NCI-H345 treated with DMSO at 0.1 percent for 48 hours (cell line): ENCODE data around the gene SCYGR8.
A peak's percentile ranks its signal among the peaks of the same experiment; 100 is the strongest.
"Not testable (repeated sequence)": the region's sequence is repeated elsewhere in the genome, so short reads cannot be mapped to it uniquely, and the experiment has no call there.

Experiments used
- DNase-seq: peaks from one replicate; lab custom pipeline; 2025; ENCODE audit not compliant: unreplicated experiment; lab: John Stamatoyannopoulos, UW

The SCYGR8 gene, protein sequence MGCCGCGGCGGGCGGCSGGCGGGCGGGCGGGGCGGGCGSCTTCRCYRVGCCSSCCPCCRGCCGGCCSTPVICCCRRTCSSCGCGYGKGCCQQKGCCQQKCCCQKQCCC

DNA sequence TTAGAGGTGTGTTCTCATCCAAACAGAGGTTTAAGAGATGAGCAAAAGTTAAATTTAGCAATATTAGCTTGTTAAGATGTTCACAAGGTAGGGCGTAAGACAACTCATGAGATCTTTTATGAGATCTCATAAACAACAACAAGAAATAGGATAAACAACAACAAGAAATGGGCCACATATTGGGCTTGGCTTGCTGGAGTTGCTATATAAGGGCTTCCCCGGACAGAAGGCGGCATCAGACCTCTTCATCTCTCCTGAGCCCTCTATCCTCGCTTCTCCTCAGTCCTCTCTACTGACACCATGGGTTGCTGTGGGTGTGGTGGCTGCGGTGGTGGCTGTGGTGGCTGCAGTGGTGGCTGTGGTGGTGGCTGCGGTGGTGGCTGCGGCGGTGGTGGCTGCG lies at the start of gene SCYGR8:
TSS of gene SCYGR8 (plus strand) at position 301 of the 400 bp plus-strand sequence. CDS start at position 301, 0 bp downstream.
- DNase-seq, result no peak

DNA sequence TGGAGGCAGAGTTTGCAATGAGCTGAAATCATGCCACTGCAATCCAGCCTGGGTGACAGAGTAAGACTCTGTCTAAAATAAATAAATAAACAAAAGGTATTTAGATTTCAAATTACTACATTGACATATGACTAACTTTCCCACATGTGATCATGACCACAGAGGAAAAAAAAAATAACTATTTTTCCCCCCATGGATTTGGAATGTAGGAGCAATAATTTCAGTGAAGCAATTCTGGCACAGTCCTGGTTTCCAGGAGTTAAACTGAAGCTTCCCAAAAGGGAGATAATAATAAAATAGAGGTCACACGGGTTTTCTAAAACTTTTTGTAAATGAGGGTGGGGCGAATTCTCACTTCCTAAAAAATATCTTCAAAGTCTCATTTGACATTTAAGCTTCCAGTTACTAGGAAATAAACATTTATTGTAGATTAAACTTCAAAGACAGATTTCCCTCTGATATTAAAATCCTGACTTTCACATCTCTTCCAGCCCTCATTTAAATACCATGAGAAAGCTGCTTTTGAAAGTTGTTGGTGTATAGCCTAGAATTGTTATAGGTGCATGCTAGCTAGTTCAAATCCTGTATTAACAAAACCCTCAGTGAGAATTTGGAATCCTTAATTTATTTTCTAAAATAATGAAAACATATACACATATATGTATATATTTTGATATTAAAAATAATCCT lies 48.6 kb upstream of the SCYGR8 start:
- DNase-seq, result no peak

DNA sequence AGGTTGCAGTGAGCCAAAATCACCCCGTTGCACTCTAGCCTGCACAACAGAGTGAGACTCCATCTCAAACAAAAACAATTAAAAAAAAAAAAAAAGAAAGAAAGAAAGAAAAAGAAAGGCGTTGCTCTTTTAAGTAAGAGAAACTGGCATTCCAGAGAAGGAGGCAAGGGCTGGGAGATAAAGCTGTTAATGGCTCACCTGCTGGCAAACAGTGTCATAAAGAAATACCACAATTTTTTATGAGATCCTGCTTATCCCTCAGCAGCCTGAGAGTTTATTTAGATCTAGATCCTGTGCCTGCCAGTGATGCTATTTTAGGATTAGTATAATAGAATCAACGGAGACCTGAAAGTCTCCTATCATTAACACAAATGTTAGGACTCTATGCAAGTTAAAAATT lies 44.1 kb upstream of the SCYGR8 start:
- DNase-seq, result no peak

DNA sequence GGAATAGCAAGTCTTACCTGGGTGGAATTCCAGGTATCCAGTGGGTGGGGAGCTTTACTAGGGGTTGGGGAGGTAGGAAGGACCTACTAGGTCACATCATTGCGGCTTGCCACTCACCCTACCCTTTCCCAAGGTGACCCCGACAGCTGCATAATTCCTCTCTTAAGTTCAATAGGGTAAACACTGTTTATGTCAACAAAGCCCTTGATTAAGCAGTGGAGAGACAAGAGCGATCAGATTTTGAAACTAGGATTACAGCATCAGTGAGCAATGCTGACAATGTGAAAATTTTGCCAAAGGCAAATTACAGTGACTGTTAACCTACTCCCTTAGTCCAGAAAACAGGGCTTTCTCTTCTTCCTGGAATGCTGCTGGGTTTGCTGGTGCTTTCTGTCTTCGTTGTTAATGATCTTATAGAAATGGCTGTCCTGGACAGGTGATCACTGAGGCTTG lies 42.4 kb upstream of the SCYGR8 start:
- DNase-seq, result no peak

DNA sequence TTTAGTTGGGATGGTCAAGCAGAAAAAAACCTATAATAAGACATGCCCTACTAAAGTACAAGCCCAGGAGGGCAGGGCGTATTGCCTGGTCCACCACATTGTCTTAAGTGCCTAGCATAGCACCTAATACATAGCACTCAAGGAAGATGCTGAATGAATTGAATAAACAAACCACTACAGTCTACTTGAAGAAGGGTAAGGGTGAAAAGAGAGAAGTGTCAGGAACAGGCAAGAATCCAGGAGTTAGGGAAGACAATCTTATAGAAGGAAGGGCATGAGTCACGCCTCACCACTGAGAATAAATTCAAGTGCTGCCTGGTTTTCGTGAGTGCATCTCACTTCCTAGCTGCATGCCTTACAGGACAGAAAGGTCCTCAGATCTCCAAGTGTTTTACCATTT lies 41.7 kb upstream of the SCYGR8 start:
- no peak for DNase-seq

DNA sequence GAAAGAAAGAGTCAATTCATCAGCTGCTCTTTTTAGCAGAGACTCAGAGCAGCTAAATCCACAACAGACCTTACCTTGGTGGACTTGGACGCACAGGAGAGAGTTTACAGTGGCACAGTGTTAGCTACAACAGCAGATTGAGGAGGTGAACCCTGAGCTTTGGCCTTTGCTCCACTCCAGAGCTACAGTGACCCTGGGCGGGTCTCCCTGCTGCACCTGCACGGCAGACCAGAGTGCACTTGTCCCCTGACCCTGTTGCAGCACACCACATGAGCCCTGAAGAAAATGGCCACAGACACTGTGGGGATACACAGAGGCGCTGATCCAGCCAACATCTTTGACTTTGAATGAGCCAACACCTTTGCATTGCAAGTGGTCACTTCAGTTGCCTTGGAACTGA lies 38.8 kb upstream of the SCYGR8 start:
- no peak for DNase-seq

DNA sequence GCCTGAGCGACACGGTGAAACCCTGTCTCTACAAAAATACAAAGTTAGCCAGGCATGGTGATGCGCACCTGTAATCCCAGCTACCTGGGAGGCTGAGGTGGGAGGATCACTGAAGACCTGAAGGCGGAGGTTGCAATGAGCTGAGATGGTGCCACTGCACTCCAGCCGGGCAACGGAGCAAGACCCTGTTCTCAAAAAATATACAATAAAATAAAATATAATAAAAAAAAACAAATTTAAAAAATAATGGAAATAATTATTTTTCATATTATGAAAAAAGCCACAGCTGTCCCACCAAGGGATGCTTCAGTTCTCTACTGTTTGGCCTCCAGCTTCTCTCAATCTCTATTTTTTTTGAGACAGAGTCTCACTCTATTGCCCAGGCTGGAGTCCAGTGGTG lies 38.3 kb upstream of the SCYGR8 start:
- DNase-seq, result no peak

DNA sequence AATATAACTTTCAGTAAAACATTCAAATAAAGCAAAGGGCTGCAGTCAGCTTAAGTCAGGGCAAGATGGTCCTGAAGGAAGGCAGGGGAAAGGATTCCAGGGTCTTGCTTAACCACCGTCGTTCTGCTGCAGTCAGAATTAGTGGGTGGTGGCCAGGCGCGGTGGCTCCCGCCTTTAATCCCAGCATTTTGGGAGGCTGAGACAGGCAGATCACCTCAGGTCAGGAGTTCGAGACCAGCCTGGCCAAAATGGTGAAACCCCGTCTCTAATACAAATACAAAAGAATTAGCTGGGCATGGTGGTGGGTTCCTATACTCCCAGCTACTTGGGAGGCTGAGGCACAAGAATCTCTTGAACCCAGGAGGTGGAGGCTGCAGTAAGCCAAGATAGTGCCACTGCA lies 34.7 kb upstream of the SCYGR8 start:
- no peak for DNase-seq

DNA sequence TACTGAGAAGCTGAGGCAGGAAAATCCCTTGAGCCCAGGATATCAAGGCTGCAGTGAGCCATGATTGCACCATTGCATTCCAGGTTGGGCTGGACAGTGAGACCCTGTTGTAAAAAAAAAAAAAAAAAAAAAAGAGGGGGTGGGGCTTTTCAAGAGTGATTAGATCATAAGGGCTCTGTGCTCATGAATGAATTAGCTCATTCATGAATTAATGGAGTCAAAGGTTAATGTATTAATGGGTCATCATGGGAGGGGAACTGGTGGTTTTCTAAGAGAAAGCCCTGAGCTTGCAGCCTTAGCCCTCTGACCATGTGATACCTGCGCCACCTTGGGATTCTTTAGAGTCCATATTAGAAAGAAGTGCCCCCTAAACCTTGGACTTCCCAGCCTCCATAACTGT lies 32.4 kb upstream of the SCYGR8 start:
- DNase-seq, result no peak

DNA sequence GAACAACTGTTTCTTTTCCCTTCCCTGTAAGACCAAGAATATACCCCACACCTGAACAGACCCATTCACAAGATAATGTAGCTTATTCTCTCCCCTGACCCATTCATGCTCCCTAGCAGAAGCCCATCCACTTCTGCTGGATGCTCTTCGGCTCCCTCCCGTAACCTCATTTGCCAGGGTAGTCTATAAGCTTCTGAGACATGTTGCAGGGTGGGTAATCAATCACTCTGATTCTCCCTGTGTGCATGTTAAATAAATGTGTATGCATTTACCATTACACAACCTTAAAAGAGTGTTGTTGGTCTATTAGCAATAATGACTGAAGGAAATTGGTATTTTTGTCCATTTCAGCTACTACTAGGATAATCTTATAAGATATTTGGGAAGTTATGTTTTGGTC lies 29.2 kb upstream of the SCYGR8 start:
- DNase-seq, result no peak

DNA sequence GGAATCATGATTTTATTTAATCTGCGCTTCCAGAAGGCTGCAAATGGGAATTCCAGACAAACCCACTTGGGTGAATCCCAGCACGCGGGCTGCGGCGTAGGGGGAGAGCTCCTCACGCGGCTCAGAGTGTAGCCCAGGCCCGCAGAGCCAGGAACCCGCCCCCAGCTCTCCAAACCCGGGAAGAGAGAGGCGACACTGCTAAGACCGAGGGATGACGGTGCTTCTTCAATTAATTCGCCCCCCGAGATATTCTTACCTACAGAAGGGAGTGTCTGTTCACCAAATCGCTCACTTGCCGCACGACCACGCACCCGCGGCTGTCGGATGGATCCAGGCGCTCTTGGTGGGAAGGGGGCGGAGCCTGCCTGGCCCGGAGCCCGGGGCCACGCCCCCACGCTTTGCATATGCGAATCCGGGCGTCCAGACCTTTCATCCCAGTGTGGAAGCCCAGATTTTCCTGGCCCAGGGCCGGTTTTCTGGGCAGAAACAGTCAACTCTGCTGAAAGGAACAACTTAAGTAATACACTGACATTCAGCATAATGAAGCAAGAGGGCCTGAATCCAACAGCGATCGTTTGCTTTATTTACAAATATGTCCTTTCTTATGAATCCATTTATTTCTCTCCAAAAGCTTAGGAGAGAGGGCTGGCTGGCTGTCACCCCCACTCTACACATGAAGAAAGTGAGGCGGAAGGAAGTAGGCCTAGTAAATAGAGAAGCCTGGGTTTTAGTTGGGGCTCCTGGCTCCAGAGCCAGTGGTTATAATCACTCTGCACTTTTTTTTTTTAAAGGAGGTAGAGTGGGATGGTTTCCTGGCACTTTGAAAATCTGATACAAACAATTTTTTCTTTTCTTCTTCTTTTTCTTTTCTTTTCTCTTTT lies 27.8 kb upstream of the SCYGR8 start, which contains the start of gene SLC19A3:
TSS of gene SLC19A3 (minus strand) at position 342 of the 881 bp plus-strand sequence. CDS start 15,710 bp downstream, outside the sequence.
- peak; percentile 18 for DNase-seq

DNA sequence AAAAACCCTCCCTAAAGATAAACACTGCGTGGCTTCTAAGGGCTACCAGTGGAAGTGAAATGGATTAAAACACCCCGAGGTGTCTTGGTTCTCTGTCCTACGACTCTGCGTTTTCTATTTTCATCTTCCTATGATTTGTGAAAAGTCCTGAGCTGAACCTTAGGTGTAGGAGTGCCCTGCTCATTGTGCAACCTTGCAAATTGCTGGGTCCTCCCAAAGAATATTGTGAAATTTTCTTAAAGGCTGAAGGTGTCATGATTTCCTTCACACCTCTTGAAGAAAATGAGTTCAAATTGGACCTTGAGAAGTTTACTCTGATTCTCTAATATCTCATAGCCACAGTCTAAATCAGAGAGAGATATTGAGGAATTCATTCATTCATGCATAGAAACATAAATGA lies 26.1 kb upstream of the SCYGR8 start:
- no peak for DNase-seq

DNA sequence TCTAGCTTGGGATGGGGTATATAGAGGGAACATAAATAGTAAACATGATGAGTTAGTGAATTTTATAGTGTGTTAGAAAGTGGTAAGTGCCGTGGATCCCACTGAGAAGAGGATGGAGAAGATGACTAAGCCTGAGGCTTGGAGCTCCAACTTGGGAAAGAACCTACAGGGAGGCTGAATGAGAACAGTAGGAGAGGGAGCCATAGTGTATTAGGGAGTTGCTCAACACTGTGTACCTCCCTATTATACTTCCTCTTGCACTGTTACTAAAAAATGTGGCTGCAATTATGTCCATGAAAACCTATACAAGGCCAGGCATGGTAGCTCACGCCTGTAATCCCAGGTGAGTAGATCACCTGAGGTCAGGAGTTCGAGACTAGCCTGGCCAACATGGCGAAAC lies 25.0 kb upstream of the SCYGR8 start:
- no peak for DNase-seq

DNA sequence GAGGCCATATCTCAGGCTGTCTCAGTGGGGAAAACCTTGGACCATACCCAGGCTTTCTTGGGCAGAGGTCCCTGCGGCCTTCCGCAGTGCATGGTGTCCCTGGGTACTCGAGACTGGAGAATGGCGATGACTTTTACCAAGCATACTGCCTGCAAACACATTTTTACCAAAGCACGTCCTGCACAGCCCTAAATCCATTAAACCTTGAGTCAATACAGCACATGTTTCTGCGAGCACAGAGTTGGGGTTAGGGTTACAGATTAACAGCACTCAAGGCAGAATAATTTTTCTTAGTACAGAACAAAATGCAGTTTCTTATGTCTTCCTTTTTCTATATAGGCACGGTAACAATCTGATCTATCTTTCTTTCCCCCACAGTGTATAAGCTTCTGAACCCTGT lies 22.9 kb upstream of the SCYGR8 start:
- DNase-seq, result not testable (repeated sequence)

DNA sequence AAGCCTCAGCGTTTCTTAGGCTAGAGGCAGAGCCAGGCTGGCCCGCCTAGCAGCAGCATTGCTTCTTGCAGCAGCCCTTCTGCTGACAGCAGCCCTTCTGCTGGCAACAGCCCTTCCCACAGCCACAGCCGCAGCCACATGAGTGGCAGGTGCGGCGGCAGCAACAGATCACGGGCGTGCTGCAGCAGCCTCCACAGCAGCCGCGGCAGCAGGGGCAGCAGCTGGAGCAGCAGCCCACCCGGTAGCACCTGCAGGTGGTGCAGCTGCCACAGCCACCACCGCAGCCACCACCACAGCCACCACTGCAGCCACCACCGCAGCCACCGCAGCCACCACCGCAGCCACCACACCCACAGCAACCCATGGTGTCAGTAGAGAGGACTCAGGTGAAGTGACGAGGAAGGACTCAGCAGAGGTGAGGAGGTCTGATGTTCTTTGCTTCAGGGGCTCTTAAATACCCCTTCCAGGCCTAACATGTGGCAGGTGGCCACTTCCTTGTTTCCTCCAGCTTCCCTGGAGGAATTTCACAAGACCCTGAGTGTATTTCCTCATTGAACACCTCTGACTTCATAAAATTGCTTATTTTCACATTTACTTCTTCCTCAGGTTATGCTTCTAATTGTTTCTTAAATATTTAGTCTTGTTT lies 21.2 kb upstream of the SCYGR8 start, which contains the start of gene SCYGR6:
TSS of gene SCYGR6 (minus strand) at position 364 of the 646 bp plus-strand sequence. CDS start at position 364, 0 bp downstream.
- no peak for DNase-seq

DNA sequence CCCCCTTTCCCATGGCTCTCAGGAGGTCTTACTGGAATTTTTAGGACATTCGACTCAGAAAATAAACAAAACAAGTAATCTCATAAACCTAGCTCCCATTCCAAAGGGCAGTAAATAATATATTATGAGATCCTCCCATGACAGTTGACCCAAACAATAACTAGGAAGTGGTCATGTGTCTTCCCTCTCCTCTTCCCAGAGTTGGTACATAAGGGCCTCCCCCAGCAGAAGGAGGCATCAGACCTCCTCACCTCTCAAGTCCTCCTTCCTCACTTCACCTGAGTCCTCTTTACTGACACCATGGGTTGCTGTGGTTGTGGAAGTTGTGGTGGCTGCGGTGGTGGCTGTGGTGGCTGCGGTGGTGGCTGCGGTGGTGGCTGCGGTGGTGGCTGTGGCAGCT lies 17.7 kb upstream of the SCYGR8 start, which contains the start of gene SCYGR7:
TSS of gene SCYGR7 (plus strand) at position 301 of the 400 bp plus-strand sequence. CDS start at position 301, 0 bp downstream.
- no peak for DNase-seq

DNA sequence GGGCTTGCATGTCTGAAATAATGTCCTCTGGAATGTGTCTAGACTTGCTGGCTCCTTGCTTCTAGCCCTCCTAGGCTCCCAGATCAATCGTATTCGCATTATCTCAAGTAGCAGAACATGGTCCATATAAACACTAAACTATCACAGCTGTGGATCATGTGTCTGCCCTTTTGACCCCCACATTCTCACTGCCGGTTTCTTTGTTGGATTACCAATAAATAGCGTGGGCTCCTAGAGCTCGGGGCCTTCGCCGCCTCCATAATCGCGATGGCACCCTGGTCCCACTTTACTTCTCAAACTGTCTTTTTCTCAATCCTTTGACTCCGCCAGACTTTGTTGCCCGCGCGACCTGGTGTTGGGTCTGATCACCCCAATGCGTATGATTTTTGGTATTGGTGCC lies 6.3 kb upstream of the SCYGR8 start:
- no peak for DNase-seq

DNA sequence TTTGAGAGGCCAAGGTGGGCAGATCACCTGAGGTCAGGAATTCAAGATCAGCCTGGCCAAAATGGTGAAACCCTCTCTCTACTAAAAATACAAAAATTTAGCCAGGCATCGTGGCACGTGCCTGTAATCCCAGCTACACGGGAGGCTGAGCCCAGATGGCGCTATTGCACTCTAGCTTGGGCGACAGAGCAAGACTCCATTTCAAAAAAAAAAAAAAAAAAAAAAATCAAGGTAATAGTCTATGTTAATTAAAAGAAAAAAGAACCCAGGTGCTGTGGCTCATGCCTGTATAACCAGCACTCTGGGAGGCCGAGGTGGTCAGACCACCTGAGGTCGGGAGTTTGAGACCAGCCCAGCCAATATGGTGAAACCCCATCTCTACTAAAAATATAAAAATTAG lies 5.0 kb upstream of the SCYGR8 start:
- not testable (repeated sequence) for DNase-seq

DNA sequence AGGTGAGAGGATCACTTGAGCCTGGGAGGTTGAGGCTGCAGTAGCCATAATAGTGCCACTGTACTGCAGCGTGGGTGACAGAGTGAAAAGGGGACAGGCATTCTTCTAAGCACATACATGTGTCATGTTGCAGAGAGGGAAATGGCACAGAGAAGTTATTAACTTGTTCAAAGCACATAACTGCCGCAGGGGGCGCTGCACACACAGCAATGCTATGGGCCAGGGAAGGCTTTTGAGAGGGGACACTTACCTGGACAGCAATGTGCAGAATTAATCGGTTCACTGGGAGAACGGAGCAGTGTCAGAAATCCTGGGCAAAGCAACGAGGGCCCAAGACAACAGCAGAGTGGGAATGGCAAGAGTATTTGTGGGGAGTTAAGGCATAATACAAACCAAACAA lies 2.4 kb downstream of the SCYGR8 start:
- DNase-seq, result no peak

DNA sequence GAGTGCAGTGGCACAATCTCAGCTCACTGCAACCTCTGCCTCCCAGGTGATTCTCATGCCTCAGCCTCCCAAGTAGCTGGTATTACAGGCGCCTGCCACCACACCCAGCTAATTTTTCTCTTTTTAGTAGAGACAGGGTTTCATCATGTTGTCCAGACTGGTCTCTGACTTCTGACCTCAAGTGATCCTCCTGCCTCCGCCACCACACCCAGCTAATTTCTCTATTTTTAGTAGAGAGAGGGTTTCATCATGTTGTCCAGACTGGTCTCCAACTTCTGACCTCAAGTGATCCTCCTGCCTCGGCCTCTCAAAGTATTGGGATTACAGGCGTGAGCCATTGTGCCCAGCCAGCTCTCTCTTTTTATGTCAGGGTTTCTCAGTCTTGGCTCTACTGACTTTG lies 10.6 kb downstream of the SCYGR8 start:
- not testable (repeated sequence) for DNase-seq
